NB4 (cell line): ENCODE measurements around the gene ST8SIA1.

Experiments used
- MYC ChIP-seq: IDR thresholded peaks from 2 replicates; pipeline ENCODE4 v1.6.1; 2011; ENCODE audit warnings: low read depth, low read length
- POLR2A ChIP-seq: IDR thresholded peaks from 2 replicates; pipeline ENCODE4 v1.6.1; 2011; ENCODE audit warnings: mild to moderate bottlenecking; ENCODE audit not compliant: insufficient read length; ENCODE audit errors: extremely low read depth
- TF ChIP-seq, protein P1 (sequence below): IDR thresholded peaks from one replicate; pipeline ENCODE4 v1.5.1; 2012; ENCODE audit warnings: low read depth, low read length
- TF ChIP-seq, protein P2 (sequence below): IDR thresholded peaks from 2 replicates; pipeline ENCODE4 v1.6.1; 2011; ENCODE audit warnings: low read depth, low read length

DNA sequence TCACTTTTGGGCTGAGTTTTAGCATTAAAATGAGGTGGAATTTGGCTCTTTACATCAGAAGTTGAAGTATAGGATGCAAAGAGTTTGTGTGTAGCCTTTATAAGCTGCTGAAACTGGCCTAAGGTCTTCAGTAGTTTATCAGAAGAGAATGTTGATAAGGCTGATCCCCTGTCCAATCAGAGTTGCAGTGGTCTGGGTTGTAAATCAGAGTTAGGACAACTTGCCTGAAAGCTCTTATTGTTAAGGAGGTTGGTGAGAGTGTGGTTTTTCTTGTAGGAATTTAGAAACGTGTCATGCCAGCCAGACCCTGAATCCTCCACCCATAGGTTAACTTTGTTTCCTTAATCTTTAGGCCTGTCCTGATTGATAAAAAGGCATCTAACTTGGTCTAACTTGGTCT, 143.5 kb downstream of the ST8SIA1 start:
- TF ChIP-seq, protein P1, sequence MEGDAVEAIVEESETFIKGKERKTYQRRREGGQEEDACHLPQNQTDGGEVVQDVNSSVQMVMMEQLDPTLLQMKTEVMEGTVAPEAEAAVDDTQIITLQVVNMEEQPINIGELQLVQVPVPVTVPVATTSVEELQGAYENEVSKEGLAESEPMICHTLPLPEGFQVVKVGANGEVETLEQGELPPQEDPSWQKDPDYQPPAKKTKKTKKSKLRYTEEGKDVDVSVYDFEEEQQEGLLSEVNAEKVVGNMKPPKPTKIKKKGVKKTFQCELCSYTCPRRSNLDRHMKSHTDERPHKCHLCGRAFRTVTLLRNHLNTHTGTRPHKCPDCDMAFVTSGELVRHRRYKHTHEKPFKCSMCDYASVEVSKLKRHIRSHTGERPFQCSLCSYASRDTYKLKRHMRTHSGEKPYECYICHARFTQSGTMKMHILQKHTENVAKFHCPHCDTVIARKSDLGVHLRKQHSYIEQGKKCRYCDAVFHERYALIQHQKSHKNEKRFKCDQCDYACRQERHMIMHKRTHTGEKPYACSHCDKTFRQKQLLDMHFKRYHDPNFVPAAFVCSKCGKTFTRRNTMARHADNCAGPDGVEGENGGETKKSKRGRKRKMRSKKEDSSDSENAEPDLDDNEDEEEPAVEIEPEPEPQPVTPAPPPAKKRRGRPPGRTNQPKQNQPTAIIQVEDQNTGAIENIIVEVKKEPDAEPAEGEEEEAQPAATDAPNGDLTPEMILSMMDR = no peak
- TF ChIP-seq POLR2A (no peak), MYC (no peak)
- TF ChIP-seq, protein P2, sequence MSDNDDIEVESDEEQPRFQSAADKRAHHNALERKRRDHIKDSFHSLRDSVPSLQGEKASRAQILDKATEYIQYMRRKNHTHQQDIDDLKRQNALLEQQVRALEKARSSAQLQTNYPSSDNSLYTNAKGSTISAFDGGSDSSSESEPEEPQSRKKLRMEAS = no peak
